ENCODE measurements around the gene TM2D3.

GRCh38 chr15:101694261-101694660 lies 42.1 kb upstream of the TM2D3 start:
- TF ChIP-seq CTCF (IDR thresholded peaks at IDR 0.05) (no peak), EP300 (IDR thresholded peaks at IDR 0.05) (no peak), POLR2A (IDR thresholded peaks at IDR 0.05; ENCODE audit: low read depth) (no peak)

Measured in esophagus muscularis mucosa (tissue), 4 donors.